WTC11 (cell line): Measurements from ENCODE around the gene MRPS21.

ENCODE experiments used
- AR ChIP-seq: fragments of 250-450 bp; sonication (Bioruptor Pico); IDR thresholded peaks from 2 replicates; pipeline ENCODE4 v1.9.0; 2021; ENCODE audit warnings: mild to moderate bottlenecking
- ATF1 ChIP-seq: sonication (generic); formaldehyde crosslinking; IDR thresholded peaks from 2 replicates; pipeline ENCODE4 v1.8.1; 2023; ENCODE audit warnings: mild to moderate bottlenecking, moderate library complexity, missing genetic modification reagents
- ATF6 ChIP-seq: sonication (generic); formaldehyde crosslinking; IDR thresholded peaks from 2 replicates; pipeline ENCODE4 v1.8.1; 2023; ENCODE audit warnings: mild to moderate bottlenecking, missing genetic modification reagents
- CTCF ChIP-seq: fragments of 200-600 bp; IDR thresholded peaks from 2 replicates; pipeline ENCODE4 v1.8.0; 2022; ENCODE audit warnings: antibody characterized with exemption
- JUN ChIP-seq: sonication (generic); formaldehyde crosslinking; IDR thresholded peaks from 2 replicates; pipeline ENCODE4 v1.8.0; 2023; ENCODE audit warnings: mild to moderate bottlenecking, missing genetic modification reagents
- MAX ChIP-seq: sonication (generic); formaldehyde crosslinking; IDR thresholded peaks from 2 replicates; pipeline ENCODE4 v1.8.0; 2022; ENCODE audit warnings: mild to moderate bottlenecking, missing genetic modification reagents
- MLX ChIP-seq: sonication (generic); formaldehyde crosslinking; IDR thresholded peaks from 2 replicates; pipeline ENCODE4 v1.8.1; 2023; ENCODE audit warnings: mild to moderate bottlenecking, missing genetic modification reagents, moderate library complexity
- SOX15 ChIP-seq: fragments of 250-450 bp; sonication (Bioruptor Pico); IDR thresholded peaks from 2 replicates; pipeline ENCODE4 v1.9.0; 2021; ENCODE audit warnings: mild to moderate bottlenecking
- USF1 ChIP-seq: sonication (generic); formaldehyde crosslinking; IDR thresholded peaks from 2 replicates; pipeline ENCODE4 v1.8.0; 2022; ENCODE audit warnings: mild to moderate bottlenecking, missing genetic modification reagents
- USF2 ChIP-seq: sonication (generic); formaldehyde crosslinking; IDR thresholded peaks from 2 replicates; pipeline ENCODE4 v1.8.1; 2023; ENCODE audit warnings: mild to moderate bottlenecking, missing genetic modification reagents, moderate library complexity
- ZBTB43 ChIP-seq: sonication (generic); formaldehyde crosslinking; IDR thresholded peaks from 2 replicates; pipeline ENCODE4 v1.8.1; 2023; ENCODE audit warnings: mild to moderate bottlenecking, missing genetic modification reagents
- ZNF263 ChIP-seq: sonication (generic); formaldehyde crosslinking; IDR thresholded peaks from 2 replicates; pipeline ENCODE4 v1.8.1; 2022; ENCODE audit warnings: low read depth, mild to moderate bottlenecking, moderate library complexity, missing genetic modification reagents

- TF ChIP-seq ZBTB43 (CRISPR knock-in tag) (no peak), USF1 (CRISPR knock-in tag) (no peak), CTCF (no peak), SOX15 (CRISPR knock-in tag) (no peak), USF2 (CRISPR knock-in tag) (no peak), AR (CRISPR knock-in tag) (no peak), MAX (CRISPR knock-in tag) (peak; percentile 21; the same call in 1 of the 2 replicates), MLX (no peak), JUN (CRISPR knock-in tag) (no peak), ATF1 (no peak), ZNF263 (no peak), ATF6 (CRISPR knock-in tag) (no peak)
Measured at GRCh38 chr1:150257624-150258585, 35.8 kb upstream of the MRPS21 start, which contains the start of gene CA14.
